Upper lobe of right lung (tissue), 1 donor: ENCODE results near the gene NEUROD2. TPM values are rescaled to one million over a fixed set of nuclear protein-coding genes. Genes with fewer than 3 reads are reported as not detected.
"Not testable (repeated sequence)": the region's sequence is repeated elsewhere in the genome, so short reads cannot be mapped to it uniquely, and the experiment has no call there.

ENCODE experiments used
- ATAC-seq: fragments of 200-7000 bp; cut with Tn5 transposase; one replicate; pipeline ENCODE4 v1.9.1; 2020; ENCODE audit warnings: mild to moderate bottlenecking, moderate library complexity
- DNase-seq: peaks from one replicate; pipeline ENCODE4 v3.0.0-alpha.2; 2020
- H3K27ac ChIP-seq: fragments of 200-600 bp; one replicate; pipeline ENCODE4 v1.8.0; 2022
- H3K27me3 ChIP-seq: fragments of 200-600 bp; one replicate; pipeline ENCODE4 v1.8.0; 2022; ENCODE audit warnings: mild to moderate bottlenecking
- H3K36me3 ChIP-seq: fragments of 200-600 bp; one replicate; pipeline ENCODE4 v1.8.0; 2022
- H3K4me1 ChIP-seq: fragments of 200-600 bp; one replicate; pipeline ENCODE4 v1.8.0; 2022
- H3K4me3 ChIP-seq: fragments of 200-600 bp; one replicate; pipeline ENCODE4 v1.8.0; 2022; ENCODE audit warnings: mild to moderate bottlenecking
- H3K9me3 ChIP-seq: fragments of 200-600 bp; one replicate; pipeline ENCODE4 v1.8.0; 2022
- CTCF ChIP-seq: fragments of 200-600 bp; IDR thresholded peaks from one replicate; pipeline ENCODE4 v1.8.0; 2022; ENCODE audit warnings: antibody characterized with exemption
- intact Hi-C: fragments of 100-400 bp; cut with DNase I; formaldehyde crosslinking; loops from one replicate; pipeline ENCODE4 v1.11.0; 2022
- total RNA-seq: library from RNA; stranded (reverse); fragmentation: NEBNext Ultra II Directional; extraction: Animal tissue kit (Norgen Biotek cat#: 25700); gene quantifications from one replicate; pipeline ENCODE4 v1.2.1, GENCODE V29; 2021
- donor health status: DM: no; HTN: yes; CAD: no; lungs with severe emphysema.

NEUROD2 gene
- total RNA-seq, 1 donor from 2014 or later, result not detected

- ATAC-seq (no peak), DNase-seq (no peak)
- Histone ChIP-seq H3K36me3 (no peaks in the 10 kb centered on the region), H3K4me3 (no peak overlapping the region), H3K4me1 (peaks cover 10% of the 10 kb centered on the region), H3K9me3 (no peaks in the 10 kb centered on the region), H3K27ac (no peak overlapping the region), H3K27me3 (peaks cover 78% of the 10 kb centered on the region)
- intact Hi-C loops, result no loop called here
- TF ChIP-seq CTCF, result no peak
Measured at GRCh38 chr17:39595294-39595693, 12.4 kb downstream of the NEUROD2 start.

DNA sequence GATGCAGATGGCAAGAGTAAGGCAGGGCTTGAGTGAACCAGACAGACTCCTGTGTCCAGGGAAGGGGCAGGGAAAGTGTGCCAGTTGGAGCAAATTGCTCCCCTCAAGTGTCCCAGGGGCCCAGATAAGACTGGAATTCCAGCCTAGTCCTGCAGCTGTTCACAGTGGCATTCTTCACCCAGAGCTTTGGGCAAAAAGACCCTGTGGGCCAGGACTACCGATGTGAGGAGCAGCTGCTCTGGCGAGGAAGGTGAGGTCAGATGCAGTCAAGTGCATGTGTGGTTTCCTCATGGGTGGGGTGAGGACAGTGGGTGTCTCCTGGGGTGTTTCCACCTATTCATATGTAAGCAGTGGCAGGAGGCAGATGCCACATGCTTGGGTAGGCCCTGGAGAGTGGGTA, 14.3 kb downstream of the NEUROD2 start:
- Histone ChIP-seq H3K27ac (no peak overlapping the region), H3K27me3 (peaks cover 59% of the 10 kb centered on the region), H3K4me1 (peaks cover under 1% of the 10 kb centered on the region), H3K9me3 (no peaks in the 10 kb centered on the region), H3K36me3 (no peaks in the 10 kb centered on the region), H3K4me3 (no peak overlapping the region)
- ATAC-seq (no peak), DNase-seq (no peak)
- intact Hi-C loops, result no loop called here
- no peak for TF ChIP-seq CTCF

DNA sequence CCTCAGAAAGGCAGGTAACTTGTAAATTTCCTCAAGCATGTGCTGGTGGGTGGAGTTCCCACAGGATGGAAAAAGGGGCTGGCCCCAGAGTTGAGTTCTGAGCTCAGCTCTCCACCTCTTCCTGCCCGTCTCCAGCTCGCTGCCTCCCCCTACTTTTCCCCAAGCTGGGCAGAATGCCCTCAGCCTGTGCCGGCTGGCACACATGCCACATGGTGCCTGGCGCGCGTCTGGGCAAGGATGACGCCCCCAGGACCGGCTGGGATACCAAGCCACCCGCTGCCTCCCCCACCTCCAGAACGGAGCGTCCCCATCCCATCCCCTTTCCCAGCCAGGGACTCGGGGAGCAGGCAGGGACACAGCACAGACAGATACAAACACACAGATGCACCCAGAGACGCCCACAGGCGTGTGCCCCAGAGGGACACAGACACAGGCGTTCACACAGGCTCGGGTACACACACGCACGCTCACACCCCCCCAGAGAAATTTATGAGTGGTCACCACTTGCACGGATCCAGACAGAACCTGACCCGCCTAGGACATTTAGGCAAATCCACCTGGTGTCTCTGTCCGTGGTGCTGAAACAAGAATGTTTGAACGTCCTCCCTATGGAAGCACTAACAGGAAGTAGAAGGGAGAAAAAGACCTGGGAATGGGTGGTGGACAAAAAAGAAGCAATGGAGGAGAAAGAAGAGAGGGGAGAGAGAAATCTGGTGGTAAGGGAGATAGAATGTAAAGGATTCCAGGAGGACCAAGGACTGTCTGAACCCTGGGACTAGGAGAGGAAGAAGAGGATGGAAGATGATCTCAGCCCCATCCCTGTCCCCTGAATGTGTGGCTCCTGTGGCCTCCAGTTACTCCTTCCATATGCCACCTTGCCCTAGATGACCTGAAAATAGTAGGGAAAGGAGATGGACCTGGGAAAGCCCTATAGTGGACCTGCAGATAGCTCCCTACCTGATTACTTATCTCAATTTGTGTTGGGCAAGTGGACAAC, 15.5 kb downstream of the NEUROD2 start:
- Histone ChIP-seq H3K27me3 (peaks cover 48% of the 10 kb centered on the region), H3K4me3 (no peak overlapping the region), H3K36me3 (no peaks in the 10 kb centered on the region), H3K9me3 (no peaks in the 10 kb centered on the region), H3K4me1 (no peaks in the 10 kb centered on the region), H3K27ac (no peak overlapping the region)
- ATAC-seq, result peak; percentile 63
- no peak for DNase-seq
- intact Hi-C loops, result no loop called here
- no peak for TF ChIP-seq CTCF

DNA sequence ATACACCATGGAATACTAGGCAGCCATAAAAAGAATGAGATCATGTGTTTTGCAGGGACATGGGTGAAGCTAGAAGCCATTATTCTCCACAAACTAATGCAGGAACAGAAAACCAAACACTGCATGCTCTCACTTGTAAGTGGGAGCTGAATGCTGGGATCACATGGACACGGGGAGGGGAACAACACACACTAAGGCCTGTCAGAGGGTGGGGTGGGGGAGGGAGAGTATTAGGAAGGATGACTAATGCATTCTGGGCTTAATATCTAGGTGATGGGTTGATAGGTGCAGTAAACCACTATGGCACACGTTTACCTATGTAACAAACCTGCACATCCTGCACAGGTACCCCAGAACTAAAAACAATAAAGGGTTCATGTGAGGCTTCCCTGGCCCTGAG, 17.5 kb downstream of the NEUROD2 start:
- intact Hi-C loops, H3K9me3 ChIP-seq, H3K36me3 ChIP-seq, H3K27ac ChIP-seq, H3K4me3 ChIP-seq, H3K4me1 ChIP-seq, ATAC-seq, DNase-seq: not testable (repeated sequence)
- H3K27me3 ChIP-seq, result peaks cover 32% of the 10 kb centered on the region

GRCh38 chr17:39582658-39583057, 25.1 kb downstream of the NEUROD2 start:
- H3K27me3 ChIP-seq, result peaks cover 5% of the 10 kb centered on the region
- no peak overlapping the region for H3K4me3 ChIP-seq
- H3K9me3 ChIP-seq, result no peaks in the 10 kb centered on the region
- H3K4me1 ChIP-seq, result no peaks in the 10 kb centered on the region
- no peak for TF ChIP-seq CTCF
- intact Hi-C loops, result no loop called here
- DNase-seq, result no peak
- H3K36me3 ChIP-seq, result no peaks in the 10 kb centered on the region
- ATAC-seq, result no peak
- H3K27ac ChIP-seq, result no peak overlapping the region

DNA sequence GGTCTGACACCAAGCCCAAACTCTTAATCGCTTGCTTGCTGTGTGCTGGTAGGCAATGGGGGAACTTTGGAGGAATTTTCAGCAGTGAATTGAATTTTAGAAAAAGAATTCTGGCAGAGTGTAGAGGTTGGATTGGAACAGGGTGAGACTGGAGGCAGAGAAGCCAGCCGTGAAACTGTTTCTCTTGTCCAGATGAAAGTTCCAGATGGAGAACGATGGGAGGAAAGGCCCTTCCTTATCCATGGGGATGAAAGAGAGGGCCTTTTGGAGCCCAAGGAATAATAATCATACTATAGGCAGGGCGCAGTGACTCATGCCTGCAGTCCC, 26.0 kb downstream of the NEUROD2 start:
- no peak for ATAC-seq
- no peaks in the 10 kb centered on the region for H3K4me1 ChIP-seq
- TF ChIP-seq CTCF, result no peak
- DNase-seq, result no peak
- intact Hi-C loops, result no loop called here
- H3K27me3 ChIP-seq, result no peaks in the 10 kb centered on the region
- no peaks in the 10 kb centered on the region for H3K36me3 ChIP-seq
- no peaks in the 10 kb centered on the region for H3K9me3 ChIP-seq
- H3K27ac ChIP-seq, result no peak overlapping the region
- H3K4me3 ChIP-seq, result no peak overlapping the region
